ENCODE measurements around the gene NOMO2.
"Not testable (repeated sequence)": the region's sequence is repeated elsewhere in the genome, so short reads cannot be mapped to it uniquely, and the experiment has no call there.

DNA sequence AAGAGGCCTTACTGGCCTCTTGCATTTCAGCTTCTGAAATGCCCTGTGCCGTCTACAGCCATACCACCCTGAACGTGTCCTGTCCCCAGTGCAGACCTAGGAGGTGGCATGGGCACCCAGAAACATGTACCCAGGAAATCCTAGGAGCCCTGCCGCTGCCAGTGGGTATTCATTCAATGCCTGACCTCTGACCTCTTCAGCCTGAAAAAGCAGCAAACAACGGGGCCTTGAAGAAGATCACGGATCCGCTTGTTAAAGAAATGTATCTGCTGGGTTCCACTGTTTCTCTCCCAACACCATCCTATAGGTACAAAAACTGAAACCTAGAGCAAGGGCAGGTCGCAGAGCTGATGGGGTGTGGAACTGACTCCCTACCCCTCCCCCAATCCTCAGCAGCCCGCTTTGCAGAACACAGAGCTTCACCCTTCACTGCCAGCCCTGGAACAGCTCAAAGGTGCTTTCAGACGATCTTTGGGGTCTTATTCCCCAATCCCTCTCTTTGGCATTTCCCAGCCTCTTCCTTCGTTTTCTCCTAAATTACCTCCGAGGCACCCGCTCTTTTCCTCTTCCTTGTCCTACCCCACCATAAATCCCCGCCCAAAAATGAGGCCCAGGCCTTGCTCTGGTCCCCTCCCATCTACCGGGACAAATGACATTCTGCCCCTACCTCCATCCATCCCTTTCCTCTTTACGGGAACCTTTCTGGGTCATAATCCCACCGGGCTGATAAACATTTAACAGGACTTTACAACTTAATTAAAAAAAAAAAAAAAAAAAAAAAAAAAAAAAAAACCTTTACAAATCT, 1.3 kb downstream of the NOMO2 start:
- TF ChIP-seq, protein P1, sequence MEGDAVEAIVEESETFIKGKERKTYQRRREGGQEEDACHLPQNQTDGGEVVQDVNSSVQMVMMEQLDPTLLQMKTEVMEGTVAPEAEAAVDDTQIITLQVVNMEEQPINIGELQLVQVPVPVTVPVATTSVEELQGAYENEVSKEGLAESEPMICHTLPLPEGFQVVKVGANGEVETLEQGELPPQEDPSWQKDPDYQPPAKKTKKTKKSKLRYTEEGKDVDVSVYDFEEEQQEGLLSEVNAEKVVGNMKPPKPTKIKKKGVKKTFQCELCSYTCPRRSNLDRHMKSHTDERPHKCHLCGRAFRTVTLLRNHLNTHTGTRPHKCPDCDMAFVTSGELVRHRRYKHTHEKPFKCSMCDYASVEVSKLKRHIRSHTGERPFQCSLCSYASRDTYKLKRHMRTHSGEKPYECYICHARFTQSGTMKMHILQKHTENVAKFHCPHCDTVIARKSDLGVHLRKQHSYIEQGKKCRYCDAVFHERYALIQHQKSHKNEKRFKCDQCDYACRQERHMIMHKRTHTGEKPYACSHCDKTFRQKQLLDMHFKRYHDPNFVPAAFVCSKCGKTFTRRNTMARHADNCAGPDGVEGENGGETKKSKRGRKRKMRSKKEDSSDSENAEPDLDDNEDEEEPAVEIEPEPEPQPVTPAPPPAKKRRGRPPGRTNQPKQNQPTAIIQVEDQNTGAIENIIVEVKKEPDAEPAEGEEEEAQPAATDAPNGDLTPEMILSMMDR (IDR thresholded peaks at IDR 0.05 in 2 of 3, conservative IDR thresholded peaks at IDR 0.05 in 1 of 3; ENCODE audit: borderline replicate concordance in 1 of 3, insufficient read depth in 1 of 3, low read depth in 2 of 3, low read length in 2 of 3): not testable (repeated sequence)
- TF ChIP-seq EZH2 (IDR thresholded peaks at IDR 0.05): not testable (repeated sequence)

All from HCT116 (cell line).